ENCODE results near the gene HOXC4.

The HOXC4 gene

GRCh38 chr12:54025499-54026405, 27.9 kb upstream of the HOXC4 start:
- H3K23ac ChIP-seq (ENCODE audit: low read length): no peak overlapping the region
- H3K4me1 ChIP-seq (ENCODE audit: control insufficient read depth in 1 of 2, insufficient read depth in 2 of 2, low read length in 2 of 2): peaks cover 0 to 2% of the 10 kb centered on the region in 2 experiments
- H3K27ac ChIP-seq (ENCODE audit: low read depth, low read length): no peak overlapping the region
- no peak overlapping the region for H4K91ac ChIP-seq (ENCODE audit: low read depth, low read length)
- H3K4me3 ChIP-seq (ENCODE audit: low read depth, low read length): no peak overlapping the region
- no peak overlapping the region for H2BK12ac ChIP-seq (ENCODE audit: low read length)
- H2AK5ac ChIP-seq (ENCODE audit: low read length): no peak overlapping the region
- peaks cover 84% of the 10 kb centered on the region for H3K27me3 ChIP-seq (ENCODE audit: insufficient read depth, low read length)
- H3K36me3 ChIP-seq (ENCODE audit: control insufficient read depth in 1 of 2, insufficient read depth in 2 of 2, low read length in 2 of 2): no peaks in the 10 kb centered on the region
- no peak overlapping the region for H2AFZ ChIP-seq (ENCODE audit: insufficient read depth, low read length, poor library complexity)
- DNase-seq: no peak
- H3K9me3 ChIP-seq (ENCODE audit: insufficient read depth, low read depth, low read length): peaks cover 4% of the 10 kb centered on the region
- no peak overlapping the region for H3K4ac ChIP-seq (ENCODE audit: low read depth, low read length)
- no peak overlapping the region for H3K4me2 ChIP-seq (ENCODE audit: low read length)
- no peak overlapping the region for H4K12ac ChIP-seq (ENCODE audit: low read depth, low read length)
- H2BK5ac ChIP-seq (ENCODE audit: low read depth, low read length, poor library complexity): no peak overlapping the region
- no peak overlapping the region for H3K9ac ChIP-seq (ENCODE audit: low read length)
- no peak overlapping the region for H2BK120ac ChIP-seq (ENCODE audit: insufficient read depth, low read length, poor library complexity)
- H3K18ac ChIP-seq (ENCODE audit: low read length): no peak overlapping the region
- no peaks in the 10 kb centered on the region for H3K79me2 ChIP-seq (ENCODE audit: control insufficient read depth, insufficient read depth, low read length, poor library complexity)
- no CpG with 5 or more reads among the region's 7 CpGs for WGBS (ENCODE audit: extremely low coverage, insufficient coverage, insufficient read length)
- no peak overlapping the region for H4K8ac ChIP-seq (ENCODE audit: low read depth, low read length)
- no peak overlapping the region for H3K14ac ChIP-seq (ENCODE audit: low read length)
- H3K79me1 ChIP-seq (ENCODE audit: low read length): no peaks in the 10 kb centered on the region

GRCh38 chr12:54026640-54027441, 26.8 kb upstream of the HOXC4 start:
- no peak overlapping the region for H3K18ac ChIP-seq (ENCODE audit: low read length)
- H2BK120ac ChIP-seq (ENCODE audit: insufficient read depth, low read length, poor library complexity): no peak overlapping the region
- no peak overlapping the region for H4K12ac ChIP-seq (ENCODE audit: low read depth, low read length)
- H3K4me2 ChIP-seq (ENCODE audit: low read length): no peak overlapping the region
- H4K91ac ChIP-seq (ENCODE audit: low read depth, low read length): no peak overlapping the region
- H3K23ac ChIP-seq (ENCODE audit: low read length): no peak overlapping the region
- no peak overlapping the region for H3K4me3 ChIP-seq (ENCODE audit: low read depth, low read length)
- peaks cover 84% of the 10 kb centered on the region for H3K27me3 ChIP-seq (ENCODE audit: insufficient read depth, low read length)
- no peak for DNase-seq
- no peak overlapping the region for H2AK5ac ChIP-seq (ENCODE audit: low read length)
- no peak overlapping the region for H2BK12ac ChIP-seq (ENCODE audit: low read length)
- no peak overlapping the region for H3K9ac ChIP-seq (ENCODE audit: low read length)
- no peaks in the 10 kb centered on the region for H3K36me3 ChIP-seq (ENCODE audit: control insufficient read depth in 1 of 2, insufficient read depth in 2 of 2, low read length in 2 of 2)
- no peaks in the 10 kb centered on the region for H3K79me2 ChIP-seq (ENCODE audit: control insufficient read depth, insufficient read depth, low read length, poor library complexity)
- H4K8ac ChIP-seq (ENCODE audit: low read depth, low read length): no peak overlapping the region
- no peak overlapping the region for H3K4ac ChIP-seq (ENCODE audit: low read depth, low read length)
- no peak overlapping the region for H2AFZ ChIP-seq (ENCODE audit: insufficient read depth, low read length, poor library complexity)
- H3K14ac ChIP-seq (ENCODE audit: low read length): no peak overlapping the region
- peaks cover 3 to 5% of the 10 kb centered on the region in 2 experiments for H3K4me1 ChIP-seq (ENCODE audit: control insufficient read depth in 1 of 2, insufficient read depth in 2 of 2, low read length in 2 of 2)
- WGBS (ENCODE audit: extremely low coverage, insufficient coverage, insufficient read length): no CpG with 5 or more reads among the region's 22 CpGs
- no peak overlapping the region for H2BK5ac ChIP-seq (ENCODE audit: low read depth, low read length, poor library complexity)
- no peak overlapping the region for H3K27ac ChIP-seq (ENCODE audit: low read depth, low read length)
- peaks cover 4% of the 10 kb centered on the region for H3K9me3 ChIP-seq (ENCODE audit: insufficient read depth, low read depth, low read length)
- no peaks in the 10 kb centered on the region for H3K79me1 ChIP-seq (ENCODE audit: low read length)

GRCh38 chr12:54027442-54027786, 26.2 kb upstream of the HOXC4 start:
- Histone ChIP-seq H4K8ac (ENCODE audit: low read depth, low read length) (no peak overlapping the region), H4K91ac (ENCODE audit: low read depth, low read length) (no peak overlapping the region), H3K9ac (ENCODE audit: low read length) (no peak overlapping the region), H2BK5ac (ENCODE audit: low read depth, low read length, poor library complexity) (no peak overlapping the region), H3K14ac (ENCODE audit: low read length) (no peak overlapping the region), H3K9me3 (ENCODE audit: insufficient read depth, low read depth, low read length) (peaks cover 4% of the 10 kb centered on the region), H3K27ac (ENCODE audit: low read depth, low read length) (no peak overlapping the region), H3K4me2 (ENCODE audit: low read length) (no peak overlapping the region), H3K36me3 (ENCODE audit: control insufficient read depth in 1 of 2, insufficient read depth in 2 of 2, low read length in 2 of 2) (no peaks in the 10 kb centered on the region), H3K4ac (ENCODE audit: low read depth, low read length) (no peak overlapping the region), H3K27me3 (ENCODE audit: insufficient read depth, low read length) (peaks cover 85% of the 10 kb centered on the region), H4K12ac (ENCODE audit: low read depth, low read length) (no peak overlapping the region), H3K23ac (ENCODE audit: low read length) (no peak overlapping the region), H3K4me1 (ENCODE audit: control insufficient read depth in 1 of 2, insufficient read depth in 2 of 2, low read length in 2 of 2) (peaks cover 3 to 5% of the 10 kb centered on the region in 2 experiments), H3K4me3 (ENCODE audit: low read depth, low read length) (no peak overlapping the region), H3K18ac (ENCODE audit: low read length) (no peak overlapping the region), H3K79me2 (ENCODE audit: control insufficient read depth, insufficient read depth, low read length, poor library complexity) (no peaks in the 10 kb centered on the region), H2BK12ac (ENCODE audit: low read length) (no peak overlapping the region), H3K79me1 (ENCODE audit: low read length) (no peaks in the 10 kb centered on the region), H2BK120ac (ENCODE audit: insufficient read depth, low read length, poor library complexity) (no peak overlapping the region), H2AK5ac (ENCODE audit: low read length) (no peak overlapping the region), H2AFZ (ENCODE audit: insufficient read depth, low read length, poor library complexity) (no peak overlapping the region)
- no peak for DNase-seq
- WGBS (ENCODE audit: extremely low coverage, insufficient coverage, insufficient read length): 100% methylated on average over 1 of the region's 3 CpGs

- peak; percentile 26 to 55 for DNase-seq
- H2AK5ac ChIP-seq (ENCODE audit: low read length): no peak within 1 kb of the TSS
- no CpG with 5 or more reads among the region's 36 CpGs for WGBS (ENCODE audit: extremely low coverage, insufficient coverage, insufficient read length)
- no peak within 1 kb of the TSS for H2BK12ac ChIP-seq (ENCODE audit: low read length)
- no peak within 1 kb of the TSS for H4K8ac ChIP-seq (ENCODE audit: low read depth, low read length)
- H3K4ac ChIP-seq (ENCODE audit: low read depth, low read length): no peak within 1 kb of the TSS
- peaks cover 3 to 5% of the 10 kb centered on the region in 2 experiments for H3K4me1 ChIP-seq (ENCODE audit: control insufficient read depth in 1 of 2, insufficient read depth in 2 of 2, low read length in 2 of 2)
- no peak within 1 kb of the TSS for H2BK120ac ChIP-seq (ENCODE audit: insufficient read depth, low read length, poor library complexity)
- H3K14ac ChIP-seq (ENCODE audit: low read length): no peak within 1 kb of the TSS
- no peaks in the 10 kb centered on the region for H3K79me1 ChIP-seq (ENCODE audit: low read length)
- H3K27ac ChIP-seq (ENCODE audit: low read depth, low read length): no peak within 1 kb of the TSS
- H3K23ac ChIP-seq (ENCODE audit: low read length): no peak within 1 kb of the TSS
- H3K36me3 ChIP-seq (ENCODE audit: control insufficient read depth in 1 of 2, insufficient read depth in 2 of 2, low read length in 2 of 2): no peaks in the 10 kb centered on the region
- H3K9me3 ChIP-seq (ENCODE audit: insufficient read depth, low read depth, low read length): peaks cover 4% of the 10 kb centered on the region
- no peak within 1 kb of the TSS for H4K12ac ChIP-seq (ENCODE audit: low read depth, low read length)
- H3K4me2 ChIP-seq (ENCODE audit: low read length): peak within 1 kb of the TSS; percentile 20
- H2BK5ac ChIP-seq (ENCODE audit: low read depth, low read length, poor library complexity): no peak within 1 kb of the TSS
- H3K79me2 ChIP-seq (ENCODE audit: control insufficient read depth, insufficient read depth, low read length, poor library complexity): no peaks in the 10 kb centered on the region
- H3K18ac ChIP-seq (ENCODE audit: low read length): no peak within 1 kb of the TSS
- H3K27me3 ChIP-seq (ENCODE audit: insufficient read depth, low read length): peaks cover 84% of the 10 kb centered on the region
- no peak within 1 kb of the TSS for H3K9ac ChIP-seq (ENCODE audit: low read length)
- H2AFZ ChIP-seq (ENCODE audit: insufficient read depth, low read length, poor library complexity): no peak within 1 kb of the TSS
- H3K4me3 ChIP-seq (ENCODE audit: low read depth, low read length): no peak within 1 kb of the TSS
- no peak within 1 kb of the TSS for H4K91ac ChIP-seq (ENCODE audit: low read depth, low read length)
These were observed 25.1 kb upstream of the HOXC4 start, which contains the start of gene HOXC6 for GRCh38 chr12:54028314-54029201. Gene HOXC6, plus strand, starts transcription at chr12:54028440. Its CDS starts 82 bp downstream, at chr12:54028522.
